ENCODE measurements around the gene SEC14L1. TPM values are rescaled to one million over a fixed set of nuclear protein-coding genes. Genes with fewer than 3 reads are reported as not detected.
"Not testable (repeated sequence)": the region's sequence is repeated elsewhere in the genome, so short reads cannot be mapped to it uniquely, and the experiment has no call there.

Gene SEC14L1
- total RNA-seq, 1 experiment from 2014 or later, result 78.6 TPM

GRCh38 chr17:77151186-77151585, 10.4 kb downstream of the SEC14L1 start:
- H3K27ac ChIP-seq (ENCODE audit: low read depth, low read length, poor library complexity, severe bottlenecking), result no peak overlapping the region
- H3K9me3 ChIP-seq (ENCODE audit: low read depth, low read length, poor library complexity, severe bottlenecking), result no peaks in the 10 kb centered on the region
- intact Hi-C loops (cut with micrococcal nuclease; ENCODE audit: unreplicated experiment), result no loop called here
- peaks cover 6% of the 10 kb centered on the region for H3K36me3 ChIP-seq (ENCODE audit: insufficient read depth, low read length, poor library complexity, severe bottlenecking)
- BruUV-seq (replicated peaks), result no TSS peak
- ChIA-PET POLR2A (ENCODE audit: low non-redundant PET) (no interaction called here), CTCF (no interaction called here)
- DNase-seq (ENCODE audit: low spot score), result no peak
- peaks cover 6% of the 10 kb centered on the region for H3K4me1 ChIP-seq (ENCODE audit: insufficient read depth, low read length, poor library complexity, severe bottlenecking)
- H3K4me3 ChIP-seq (ENCODE audit: low read depth, low read length, poor library complexity, severe bottlenecking), result no peak overlapping the region
- TF ChIP-seq, protein P1, sequence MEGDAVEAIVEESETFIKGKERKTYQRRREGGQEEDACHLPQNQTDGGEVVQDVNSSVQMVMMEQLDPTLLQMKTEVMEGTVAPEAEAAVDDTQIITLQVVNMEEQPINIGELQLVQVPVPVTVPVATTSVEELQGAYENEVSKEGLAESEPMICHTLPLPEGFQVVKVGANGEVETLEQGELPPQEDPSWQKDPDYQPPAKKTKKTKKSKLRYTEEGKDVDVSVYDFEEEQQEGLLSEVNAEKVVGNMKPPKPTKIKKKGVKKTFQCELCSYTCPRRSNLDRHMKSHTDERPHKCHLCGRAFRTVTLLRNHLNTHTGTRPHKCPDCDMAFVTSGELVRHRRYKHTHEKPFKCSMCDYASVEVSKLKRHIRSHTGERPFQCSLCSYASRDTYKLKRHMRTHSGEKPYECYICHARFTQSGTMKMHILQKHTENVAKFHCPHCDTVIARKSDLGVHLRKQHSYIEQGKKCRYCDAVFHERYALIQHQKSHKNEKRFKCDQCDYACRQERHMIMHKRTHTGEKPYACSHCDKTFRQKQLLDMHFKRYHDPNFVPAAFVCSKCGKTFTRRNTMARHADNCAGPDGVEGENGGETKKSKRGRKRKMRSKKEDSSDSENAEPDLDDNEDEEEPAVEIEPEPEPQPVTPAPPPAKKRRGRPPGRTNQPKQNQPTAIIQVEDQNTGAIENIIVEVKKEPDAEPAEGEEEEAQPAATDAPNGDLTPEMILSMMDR (conservative IDR thresholded peaks at IDR 0.05; ENCODE audit: low read depth, low read length), result no peak
- TF ChIP-seq EZH2 (IDR thresholded peaks at IDR 0.05; ENCODE audit: borderline replicate concordance, low read depth, low read length, poor library complexity, severe bottlenecking), result no peak
- H3K27me3 ChIP-seq (replicated peaks; ENCODE audit: insufficient read depth, low read depth, low read length, poor library complexity), result no peaks in the 10 kb centered on the region

GRCh38 chr17:77152056-77152455, 11.3 kb downstream of the SEC14L1 start:
- H3K4me1 ChIP-seq (ENCODE audit: insufficient read depth, low read length, poor library complexity, severe bottlenecking), result peaks cover 12% of the 10 kb centered on the region
- POLR2A ChIA-PET (ENCODE audit: low non-redundant PET); CTCF ChIA-PET; H3K9me3 ChIP-seq (ENCODE audit: low read depth, low read length, poor library complexity, severe bottlenecking); H3K36me3 ChIP-seq (ENCODE audit: insufficient read depth, low read length, poor library complexity, severe bottlenecking); H3K27me3 ChIP-seq (replicated peaks; ENCODE audit: insufficient read depth, low read depth, low read length, poor library complexity); H3K4me3 ChIP-seq (ENCODE audit: low read depth, low read length, poor library complexity, severe bottlenecking); H3K27ac ChIP-seq (ENCODE audit: low read depth, low read length, poor library complexity, severe bottlenecking); DNase-seq (ENCODE audit: low spot score); BruUV-seq (replicated peaks); intact Hi-C loops (cut with micrococcal nuclease; ENCODE audit: unreplicated experiment): not testable (repeated sequence)

- peaks cover 4% of the 10 kb centered on the region for H3K36me3 ChIP-seq (ENCODE audit: insufficient read depth, low read length, poor library complexity, severe bottlenecking)
- TF ChIP-seq EZH2 (IDR thresholded peaks at IDR 0.05; ENCODE audit: borderline replicate concordance, low read depth, low read length, poor library complexity, severe bottlenecking), result no peak
- no peaks in the 10 kb centered on the region for H3K27me3 ChIP-seq (replicated peaks; ENCODE audit: insufficient read depth, low read depth, low read length, poor library complexity)
- intact Hi-C loops (cut with micrococcal nuclease; ENCODE audit: unreplicated experiment), result no loop called here
- BruUV-seq (replicated peaks), result no TSS peak
- ChIA-PET CTCF (no interaction called here), POLR2A (ENCODE audit: low non-redundant PET) (no interaction called here)
- H3K9me3 ChIP-seq (ENCODE audit: low read depth, low read length, poor library complexity, severe bottlenecking), result no peaks in the 10 kb centered on the region
- DNase-seq (ENCODE audit: low spot score), result no peak
- H3K4me3 ChIP-seq (ENCODE audit: low read depth, low read length, poor library complexity, severe bottlenecking), result no peak overlapping the region
- H3K4me1 ChIP-seq (ENCODE audit: insufficient read depth, low read length, poor library complexity, severe bottlenecking), result peaks cover 15% of the 10 kb centered on the region
- no peak overlapping the region for H3K27ac ChIP-seq (ENCODE audit: low read depth, low read length, poor library complexity, severe bottlenecking)
These were observed 12.7 kb downstream of the SEC14L1 start for GRCh38 chr17:77153472-77153871.

DNA sequence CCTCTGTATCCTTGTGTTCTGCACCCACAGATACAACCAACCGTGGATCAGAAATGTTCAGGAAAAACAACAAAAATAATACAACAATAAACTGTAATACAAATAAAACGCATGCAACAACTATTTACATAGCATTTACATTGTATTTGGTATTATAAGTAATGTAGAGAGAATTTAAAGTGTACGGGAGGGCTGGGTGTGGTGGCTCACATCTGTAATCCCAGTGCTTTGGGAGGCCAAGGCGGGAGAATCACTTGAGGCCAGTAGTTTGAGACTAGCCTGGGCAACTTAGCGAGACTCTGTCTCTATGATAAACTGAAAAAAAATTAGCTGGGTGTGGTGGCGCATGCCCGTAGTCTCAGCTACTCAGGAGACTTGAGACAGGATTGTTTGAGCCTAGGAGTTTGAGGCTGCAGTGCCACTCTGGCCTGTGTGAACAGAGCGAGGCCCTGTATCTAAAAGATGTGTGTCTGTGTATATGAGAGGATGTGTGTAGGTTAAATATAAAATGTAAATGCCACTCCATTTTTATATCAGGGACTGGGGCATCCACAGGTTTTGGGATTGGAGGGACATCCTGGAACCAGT, 13.3 kb downstream of the SEC14L1 start:
- TF ChIP-seq, protein P1 (conservative IDR thresholded peaks at IDR 0.05; ENCODE audit: low read depth, low read length), result no peak
- no peak for TF ChIP-seq EZH2 (IDR thresholded peaks at IDR 0.05; ENCODE audit: borderline replicate concordance, low read depth, low read length, poor library complexity, severe bottlenecking)
- no peaks in the 10 kb centered on the region for H3K9me3 ChIP-seq (ENCODE audit: low read depth, low read length, poor library complexity, severe bottlenecking)
- no peaks in the 10 kb centered on the region for H3K36me3 ChIP-seq (ENCODE audit: insufficient read depth, low read length, poor library complexity, severe bottlenecking)
- no TSS peak for BruUV-seq (replicated peaks)
- ChIA-PET CTCF (no interaction called here), POLR2A (ENCODE audit: low non-redundant PET) (no interaction called here)
- intact Hi-C loops (cut with micrococcal nuclease; ENCODE audit: unreplicated experiment), result no loop called here
- H3K27ac ChIP-seq (ENCODE audit: low read depth, low read length, poor library complexity, severe bottlenecking), result no peak overlapping the region
- H3K4me1 ChIP-seq (ENCODE audit: insufficient read depth, low read length, poor library complexity, severe bottlenecking), result peaks cover 15% of the 10 kb centered on the region
- DNase-seq (ENCODE audit: low spot score), result no peak
- H3K27me3 ChIP-seq (replicated peaks; ENCODE audit: insufficient read depth, low read depth, low read length, poor library complexity), result no peaks in the 10 kb centered on the region
- H3K4me3 ChIP-seq (ENCODE audit: low read depth, low read length, poor library complexity, severe bottlenecking), result no peak overlapping the region

All from A673 (cell line).